Posterior cingulate gyrus (tissue), 11 donors: Measurements from ENCODE around the gene GNAT2.
A peak's percentile ranks its signal among the peaks of the same experiment; 100 is the strongest.
"Not testable (repeated sequence)": the region's sequence is repeated elsewhere in the genome, so short reads cannot be mapped to it uniquely, and the experiment has no call there.

ENCODE experiments used
- DNase-seq, 10 donors: peaks; one replicate each; pipeline versions ENCODE4 v3.0.0 to v3.0.0-alpha.2; 2020 to 2021; ENCODE audit warnings: mixed read lengths in 3 of 10
- intact Hi-C: fragments of 100-400 bp; cut with DNase I; formaldehyde crosslinking; loops from one replicate; pipeline ENCODE4 v1.15.1; 2023

Gene GNAT2

DNA sequence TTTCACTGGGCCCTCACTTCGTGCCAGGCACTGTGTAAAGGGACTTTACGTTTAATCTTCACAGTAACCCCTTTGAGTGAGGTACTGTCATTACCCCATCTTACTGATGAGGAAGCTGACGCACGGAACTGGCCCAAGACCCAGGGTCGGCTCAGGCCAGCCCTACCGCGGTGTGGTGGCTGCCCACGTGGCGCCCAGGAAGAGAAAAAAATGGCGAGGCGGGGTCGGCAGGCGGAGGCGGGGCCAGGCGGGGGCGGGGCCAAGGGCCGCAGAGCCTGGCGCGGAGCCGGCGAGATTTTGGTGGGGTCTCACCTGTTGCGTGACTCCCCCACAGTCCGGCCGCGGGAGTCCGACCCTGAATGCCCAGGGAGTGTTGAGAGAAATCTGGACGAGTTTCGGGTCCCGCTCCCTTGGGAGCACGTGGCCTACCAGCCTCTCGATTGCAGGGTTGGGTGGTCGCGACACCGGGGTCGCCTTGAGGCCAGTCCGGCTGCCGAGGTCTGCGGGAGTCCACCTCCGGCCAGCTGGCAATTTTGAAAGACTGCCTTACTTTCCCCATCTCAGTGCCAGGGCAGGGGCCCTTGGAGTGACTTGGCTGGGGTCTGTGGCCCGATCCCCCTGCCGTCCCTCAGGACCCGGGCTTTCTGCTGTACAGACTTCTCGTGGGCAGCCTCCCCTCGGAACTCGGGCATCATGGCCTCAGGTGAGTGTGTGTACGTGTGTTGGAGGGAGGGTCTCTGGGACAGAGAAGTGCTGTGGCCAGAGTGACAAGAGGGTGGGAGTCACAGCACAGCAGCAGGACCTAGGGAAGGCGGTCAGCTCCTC is at the start of gene GNAT2, which contains the start of gene AMPD2:
Gene GNAT2, minus strand, starts transcription at position 41 of the 825 bp plus-strand sequence. CDS start 6,746 bp downstream, outside the sequence.
Gene AMPD2, plus strand, starts transcription at position 262 of the 825 bp plus-strand sequence. CDS start 1,339 bp downstream, outside the sequence.
- peak in 5 of 10 donors; percentile 42 to 93 (median 50) for DNase-seq
- intact Hi-C loops = no loop called here

GRCh38 chr1:109668123-109668775 is 48.8 kb upstream of the GNAT2 start:
- intact Hi-C loops = no loop called here
- DNase-seq = no peak

DNA sequence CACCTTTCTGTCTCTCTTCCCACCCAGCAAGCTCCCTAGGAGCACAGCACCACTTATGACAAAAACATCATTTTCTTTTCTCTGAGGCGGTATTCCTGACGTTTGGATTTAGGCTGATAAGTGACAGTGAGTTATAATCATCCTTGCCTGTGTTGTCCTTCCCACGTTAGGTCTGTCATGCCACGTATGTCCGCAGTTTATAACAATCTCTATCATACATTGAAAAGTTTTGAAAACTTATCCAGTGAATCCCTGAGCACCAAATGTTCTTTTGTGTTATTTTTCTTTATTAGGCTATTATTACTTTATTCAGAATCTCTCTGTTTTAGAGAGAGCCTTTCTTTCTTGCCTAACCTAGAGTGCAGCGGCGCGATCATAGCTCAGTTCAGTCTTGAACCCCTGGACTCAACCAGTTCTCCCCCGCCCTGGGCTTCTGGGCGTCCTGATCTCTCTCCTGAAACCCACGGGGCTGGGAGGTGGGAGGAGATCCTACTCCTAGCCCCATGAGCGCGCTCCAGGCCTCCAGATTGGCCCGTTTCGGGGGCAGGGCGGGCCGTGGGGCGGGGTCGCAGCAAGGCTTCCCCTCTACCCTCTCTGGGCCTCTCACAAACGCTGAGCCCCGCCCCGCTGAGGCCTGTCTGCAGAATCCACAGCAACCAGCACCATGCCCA is 48.2 kb upstream of the GNAT2 start, which contains the start of gene GSTM2:
Gene GSTM2, plus strand, starts transcription at position 606 of the 671 bp plus-strand sequence. Its CDS starts 59 bp downstream, at position 665.
- peak; percentile 73 to 97 (median 84) for DNase-seq

DNA sequence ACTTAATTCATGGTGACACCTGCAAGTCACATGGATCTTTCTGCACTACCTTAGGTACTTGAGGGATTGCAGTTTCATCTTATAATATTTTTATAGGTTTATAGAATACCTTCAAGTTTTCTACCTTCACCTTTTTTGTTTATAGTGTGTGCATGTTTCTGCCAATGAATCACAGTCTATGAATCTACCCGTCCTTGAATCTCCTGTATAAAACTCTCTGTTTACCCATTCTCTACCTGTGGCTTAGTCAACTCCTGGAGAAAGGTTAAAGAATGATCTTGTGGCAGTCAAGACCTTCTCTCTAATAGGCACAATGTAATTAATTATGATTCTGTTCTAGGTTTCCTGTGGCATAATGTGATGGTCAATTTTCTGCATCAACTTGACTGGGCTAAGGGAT is 45.3 kb upstream of the GNAT2 start:
- intact Hi-C loops = no loop called here
- no peak for DNase-seq

More for the DNA sequence above, 48.2 kb upstream of the GNAT2 start, which contains the start of gene GSTM2:
- intact Hi-C loops = no loop called here

GRCh38 chr1:109661391-109661790 is 42.0 kb upstream of the GNAT2 start:
- peak in 2 of 10 donors; percentile 10 to 57 for DNase-seq
- intact Hi-C loops = no loop called here

- intact Hi-C loops, DNase-seq: not testable (repeated sequence)
These were observed 41.2 kb upstream of the GNAT2 start for GRCh38 chr1:109660691-109661026.

DNA sequence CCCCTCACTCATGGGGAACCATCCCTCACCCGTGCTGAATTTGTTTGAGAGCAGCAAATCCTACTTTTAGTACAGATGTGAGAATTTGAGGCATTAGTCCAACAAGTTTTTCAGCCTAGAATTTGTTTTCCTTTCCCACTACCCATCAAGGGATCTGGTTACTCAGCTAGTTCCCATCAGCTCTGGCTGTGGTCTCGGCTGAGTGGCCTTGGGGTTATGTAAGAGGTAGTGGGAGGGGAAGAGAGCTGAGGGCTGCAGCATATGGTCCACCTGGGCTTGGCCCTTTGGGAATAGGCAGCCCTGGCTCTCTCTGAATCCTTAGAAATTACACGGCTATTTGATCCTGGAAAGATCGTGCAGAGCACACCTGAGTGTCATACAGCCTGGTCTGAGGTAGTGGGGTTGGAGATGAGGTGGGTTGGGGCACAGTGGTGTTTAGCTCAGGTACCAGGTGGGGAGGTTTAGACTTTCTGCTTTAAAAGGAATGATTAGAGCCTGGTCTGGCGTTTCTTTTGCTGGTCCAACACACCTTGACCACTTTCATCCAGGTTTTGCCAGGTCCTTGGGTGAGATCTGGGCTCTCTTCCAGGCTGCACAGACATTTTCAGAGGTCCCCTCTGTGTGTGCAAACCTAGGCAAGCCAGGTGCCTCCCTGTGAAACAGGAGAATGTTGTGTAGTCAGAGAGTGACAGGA is 40.7 kb upstream of the GNAT2 start:
- intact Hi-C loops = no loop called here
- DNase-seq = peak in 2 of 10 donors; percentile 64 to 70

- intact Hi-C loops = no loop called here
- DNase-seq = peak in 1 of 10 donors; percentile 15
These were observed 39.7 kb upstream of the GNAT2 start for GRCh38 chr1:109659145-109659544.

DNA sequence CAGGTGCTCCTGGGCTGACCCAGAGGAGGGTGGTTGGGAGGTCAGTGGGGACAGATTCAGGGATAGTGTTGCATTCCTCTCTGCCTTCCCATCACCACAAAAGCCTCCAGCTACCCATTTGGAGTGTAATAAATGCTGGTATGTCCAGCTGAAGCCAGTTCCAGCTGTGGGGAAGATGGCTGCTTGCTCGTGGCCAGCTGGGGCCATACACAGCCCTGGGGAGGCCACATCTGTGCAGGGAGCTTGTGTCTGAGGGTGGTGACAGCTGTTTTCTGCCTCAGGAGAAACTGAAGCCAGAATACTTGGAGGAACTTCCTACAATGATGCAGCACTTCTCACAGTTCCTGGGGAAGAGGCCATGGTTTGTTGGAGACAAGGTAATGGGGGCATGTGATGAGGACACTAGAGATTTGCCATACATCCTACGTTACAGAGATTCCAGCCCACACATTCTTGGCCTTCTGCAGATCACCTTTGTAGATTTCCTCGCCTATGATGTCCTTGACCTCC is 39.2 kb upstream of the GNAT2 start:
- intact Hi-C loops = no loop called here
- DNase-seq = peak in 1 of 10 donors; percentile 10

DNA sequence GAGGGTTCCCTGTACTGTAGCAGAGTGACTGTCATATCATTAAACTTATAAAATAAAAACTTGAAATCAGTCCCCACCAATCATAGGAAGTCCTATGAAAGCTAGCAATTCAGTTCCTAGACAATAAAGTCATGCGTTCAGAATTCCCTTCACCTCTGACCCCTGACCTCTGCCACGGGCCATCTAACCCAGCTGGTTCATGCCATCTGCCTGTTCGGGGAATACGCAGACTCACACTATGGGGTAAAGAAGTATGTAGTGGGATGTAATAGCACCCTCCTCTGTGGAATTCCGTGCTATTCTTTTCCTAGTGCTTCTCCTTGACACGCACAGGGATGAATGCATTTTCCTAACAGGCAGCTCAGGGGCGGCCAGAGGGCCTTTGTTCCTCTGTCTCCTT is 38.6 kb upstream of the GNAT2 start:
- intact Hi-C loops = no loop called here
- peak in 1 of 10 donors; percentile 48 for DNase-seq

DNA sequence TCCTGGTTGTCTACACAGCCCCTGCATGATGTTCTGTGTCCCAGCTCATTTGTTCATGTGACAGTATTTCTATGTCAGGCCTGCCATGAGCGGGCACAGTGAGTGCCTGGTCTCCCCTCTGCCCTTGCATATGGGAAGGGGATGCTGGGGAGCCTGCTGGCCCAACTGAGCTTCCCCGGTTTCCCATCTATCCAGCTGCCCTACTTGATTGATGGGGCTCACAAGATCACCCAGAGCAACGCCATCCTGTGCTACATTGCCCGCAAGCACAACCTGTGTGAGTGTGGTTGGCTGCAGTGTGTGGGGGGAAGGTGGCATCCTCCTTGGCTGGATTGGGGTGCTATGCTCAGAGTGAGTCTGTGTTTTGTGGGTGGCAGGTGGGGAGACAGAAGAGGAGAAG is 38.0 kb upstream of the GNAT2 start:
- intact Hi-C loops = no loop called here
- DNase-seq = peak in 1 of 10 donors; percentile 50

GRCh38 chr1:109655615-109656519 is 36.5 kb upstream of the GNAT2 start, which contains the start of gene GSTM4:
TSS of gene GSTM4 (plus strand) at chr1:109656099. CDS start at chr1:109656390, 291 bp downstream.
- peak; percentile 62 to 94 (median 78) for DNase-seq
- intact Hi-C loops = no loop called here

GRCh38 chr1:109654519-109654918 is 35.1 kb upstream of the GNAT2 start:
- DNase-seq = peak in 2 of 10 donors; percentile 24 to 75
- intact Hi-C loops = no loop called here

GRCh38 chr1:109653306-109653705 is 33.9 kb upstream of the GNAT2 start:
- DNase-seq = no peak

GRCh38 chr1:109652402-109652801 is 33.0 kb upstream of the GNAT2 start:
- intact Hi-C loops = no loop called here
- DNase-seq = no peak

More at GRCh38 chr1:109653306-109653705, 33.9 kb upstream of the GNAT2 start:
- intact Hi-C loops = no loop called here

DNA sequence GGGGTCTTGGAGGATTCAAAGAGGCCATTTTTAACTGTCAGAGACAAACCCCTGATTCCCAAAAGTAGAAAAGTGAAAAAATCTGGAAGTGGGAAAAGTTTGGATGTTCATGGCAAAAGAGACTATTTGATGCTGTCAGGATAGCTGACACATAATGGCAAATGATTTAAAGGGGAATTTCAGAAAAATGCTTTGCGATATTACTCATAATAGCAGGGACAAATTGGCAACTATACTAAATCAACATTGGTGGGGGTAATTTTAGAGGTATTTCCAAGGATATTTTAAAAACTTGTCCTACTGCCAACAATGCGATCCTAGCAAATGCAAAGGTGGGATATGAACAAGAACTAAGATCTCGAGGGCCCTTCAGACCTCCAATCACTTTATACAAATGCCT is 31.2 kb upstream of the GNAT2 start:
- DNase-seq = no peak
- intact Hi-C loops = no loop called here

DNA sequence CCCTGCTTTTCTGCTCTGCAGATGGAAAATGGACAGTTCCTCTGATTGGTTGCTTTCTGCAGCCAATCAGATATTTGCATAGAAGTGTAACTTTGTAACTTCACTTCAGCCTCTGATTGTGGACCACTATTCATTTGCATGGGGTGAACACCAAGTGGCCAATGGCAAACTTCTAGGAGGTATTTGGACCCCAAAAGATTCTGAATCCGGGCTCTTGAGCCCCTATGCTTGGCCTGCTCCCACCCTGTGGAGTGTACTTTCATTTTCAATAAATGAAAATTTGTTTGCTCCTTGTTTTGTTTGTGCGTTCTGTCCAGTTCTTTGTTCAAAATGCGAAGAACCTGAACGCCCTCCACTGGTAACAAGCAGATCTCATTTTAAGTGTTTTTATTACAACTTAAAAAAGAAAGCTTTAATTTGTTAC is 30.1 kb upstream of the GNAT2 start:
- intact Hi-C loops = no loop called here
- peak in 1 of 10 donors; percentile 22 for DNase-seq

DNA sequence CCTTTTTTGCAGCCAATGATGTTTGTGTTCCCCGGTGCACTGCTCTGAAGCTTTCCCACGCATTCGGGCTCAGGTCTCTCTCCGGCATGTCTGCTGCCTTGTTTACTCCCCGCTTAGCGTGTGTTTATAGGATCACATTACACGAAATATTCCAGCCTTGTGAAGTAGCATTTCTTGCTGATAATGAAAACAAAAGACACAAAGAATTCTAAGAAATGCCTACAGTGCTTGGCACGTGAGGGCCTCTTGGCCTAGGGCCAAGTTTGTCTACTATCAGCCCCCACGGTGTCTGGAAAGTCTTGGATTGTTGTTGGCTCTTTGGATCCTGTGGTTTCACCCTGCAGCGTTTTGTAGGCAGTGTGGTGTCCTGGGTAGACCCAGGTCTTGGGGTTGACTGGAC is 25.3 kb upstream of the GNAT2 start:
- intact Hi-C loops = no loop called here
- no peak for DNase-seq
